K562 (cell line): ENCODE measurements around the gene SIGLEC11. TPM values are rescaled to one million over a fixed set of nuclear protein-coding genes. Genes with fewer than 3 reads are reported as not detected.

Experiments used
- CAMTA2 ChIP-seq: fragments of 250-450 bp; sonication (Bioruptor Pico); conservative IDR thresholded peaks from 2 replicates; pipeline ENCODE4 v1.5.1; 2022
- HDAC2 ChIP-seq: fragments of 450-650 bp; IDR thresholded peaks from 2 replicates; pipeline ENCODE4 v1.6.1; 2016; ENCODE audit warnings: mild to moderate bottlenecking
- LCOR ChIP-seq: sonication (generic); formaldehyde crosslinking; IDR thresholded peaks from 2 replicates; pipeline ENCODE4 v1.8.0; 2022; ENCODE audit warnings: mild to moderate bottlenecking, missing genetic modification reagents
- MBD2 ChIP-seq: sonication (generic); IDR thresholded peaks from 2 replicates; pipeline ENCODE4 v1.6.1; 2016; ENCODE audit warnings: low read depth, borderline replicate concordance
- NCOA1 ChIP-seq: fragments of 450-650 bp; IDR thresholded peaks from 2 replicates; pipeline ENCODE4 v1.6.1; 2016; ENCODE audit warnings: low read depth
- NFE2 ChIP-seq: IDR thresholded peaks from 2 replicates; pipeline ENCODE4 v1.6.1; 2014; ENCODE audit warnings: antibody characterized with exemption, low read depth
- NFIC ChIP-seq: fragments of 450-650 bp; IDR thresholded peaks from 2 replicates; pipeline ENCODE4 v1.6.1; 2017; ENCODE audit warnings: mild to moderate bottlenecking, inconsistent platforms
- NR3C1 ChIP-seq: sonication (generic); formaldehyde crosslinking; IDR thresholded peaks from 2 replicates; pipeline ENCODE4 v1.8.1; 2022; ENCODE audit warnings: missing genetic modification reagents
- PCBP1 ChIP-seq: fragments of 200-400 bp; formaldehyde crosslinking; IDR thresholded peaks from 2 replicates; pipeline ENCODE4 v1.6.1; 2018; ENCODE audit warnings: mild to moderate bottlenecking, low read depth, low read length; ENCODE audit not compliant: poor library complexity, severe bottlenecking
- PHTF2 ChIP-seq: fragments of 250-450 bp; sonication (Bioruptor Pico); IDR thresholded peaks from 2 replicates; pipeline ENCODE4 v1.5.0; 2021; ENCODE audit warnings: mild to moderate bottlenecking
- POLR2B ChIP-seq: fragments of 450-650 bp; IDR thresholded peaks from 2 replicates; pipeline ENCODE4 v1.6.1; 2018; ENCODE audit warnings: low read depth; ENCODE audit not compliant: partially characterized antibody
- PRDM10 ChIP-seq: fragments of 450-650 bp; IDR thresholded peaks from 2 replicates; pipeline ENCODE4 v1.6.1; 2018; ENCODE audit not compliant: partially characterized antibody
- RBM39 ChIP-seq: fragments of 200-400 bp; formaldehyde crosslinking; optimal IDR thresholded peaks from 2 replicates; pipeline ENCODE3; 2018; ENCODE audit warnings: low read depth, low read length
- RCOR1 ChIP-seq, 2 experiments: IDR thresholded peaks; 2 replicates each; pipeline ENCODE4 v1.6.1; 2012; ENCODE audit warnings: low read depth in 2 of 2, low read length in 2 of 2, borderline replicate concordance in 1 of 2, improper control_type of control experiment in 1 of 2
- TCF3 ChIP-seq: sonication (generic); formaldehyde crosslinking; IDR thresholded peaks from 2 replicates; pipeline ENCODE4 v1.4.0; 2020; ENCODE audit warnings: mild to moderate bottlenecking, missing genetic modification reagents
- TCF7L2 ChIP-seq: fragments of 150-350 bp; IDR thresholded peaks from 2 replicates; pipeline ENCODE4 v1.6.1; 2016; ENCODE audit warnings: low read depth, mild to moderate bottlenecking, low read length, moderate library complexity
- U2AF2 ChIP-seq: fragments of 200-400 bp; formaldehyde crosslinking; optimal IDR thresholded peaks from 2 replicates; pipeline ENCODE3; 2017; ENCODE audit warnings: low read depth, mild to moderate bottlenecking, low read length
- ZNF124 ChIP-seq: sonication (generic); formaldehyde crosslinking; IDR thresholded peaks from 2 replicates; pipeline ENCODE4 v1.8.1; 2022; ENCODE audit warnings: missing genetic modification reagents
- ZNF24 ChIP-seq: fragments of 450-650 bp; IDR thresholded peaks from 2 replicates; pipeline ENCODE4 v1.6.1; 2016
- ZNF277 ChIP-seq: fragments of 250-450 bp; sonication (Bioruptor Pico); IDR thresholded peaks from 2 replicates; pipeline ENCODE4 v1.8.0; 2022; ENCODE audit warnings: inconsistent platforms, mild to moderate bottlenecking, moderate library complexity, borderline replicate concordance
- ZNF316 ChIP-seq: fragments of 450-650 bp; IDR thresholded peaks from 2 replicates; pipeline ENCODE4 v1.6.1; 2016
- polyA plus RNA-seq, 8 experiments: library from polyadenylated mRNA; depleted of rRNA in 4 of 8; stranded (reverse) in 5 of 8; unstranded in 3 of 8; fragments of >200 nt; fragmentation: Nextera tagmentation in 2 of 8; fragmentation: Illumina TruSeq in 1 of 8; extraction: Ambion mirVana in 2 of 8; extraction: Trizol in 1 of 8; gene quantifications; 2 replicates each; pipeline versions ENCODE4 v1.2.1 to v1.2.3, GENCODE V29; 2011 to 2014; ENCODE audit warnings: inconsistent platforms in 1 of 8, missing spikeins in 1 of 8
- total RNA-seq, 7 experiments: library from RNA; depleted of rRNA in 6 of 7; stranded (reverse); fragments of >200 nt in 6 of 7; fragmentation: Illumina TruSeq in 2 of 7; extraction: Trizol in 2 of 7; gene quantifications; 2 replicates each; pipeline versions ENCODE4 v1.2.1 to v1.2.3, GENCODE V29; 2011 to 2021; ENCODE audit warnings: low replicate concordance in 1 of 7
- TF ChIP-seq, protein P1 (sequence below): fragments of 250-450 bp; sonication (Bioruptor Pico); IDR thresholded peaks from 2 replicates; pipeline ENCODE4 v1.5.0; 2020; ENCODE audit warnings: mild to moderate bottlenecking, borderline replicate concordance
- TF ChIP-seq, protein P2 (sequence below): fragments of 450-650 bp; formaldehyde crosslinking; IDR thresholded peaks from 2 replicates; pipeline ENCODE4 v1.4.0; 2020; ENCODE audit warnings: mild to moderate bottlenecking, moderate library complexity

SIGLEC11 gene
- total and polyA plus RNA-seq, 9 of the 15 experiments (the other 6 are each of a cell fraction or from before 2014, with no cell fraction given) = not detected

DNA sequence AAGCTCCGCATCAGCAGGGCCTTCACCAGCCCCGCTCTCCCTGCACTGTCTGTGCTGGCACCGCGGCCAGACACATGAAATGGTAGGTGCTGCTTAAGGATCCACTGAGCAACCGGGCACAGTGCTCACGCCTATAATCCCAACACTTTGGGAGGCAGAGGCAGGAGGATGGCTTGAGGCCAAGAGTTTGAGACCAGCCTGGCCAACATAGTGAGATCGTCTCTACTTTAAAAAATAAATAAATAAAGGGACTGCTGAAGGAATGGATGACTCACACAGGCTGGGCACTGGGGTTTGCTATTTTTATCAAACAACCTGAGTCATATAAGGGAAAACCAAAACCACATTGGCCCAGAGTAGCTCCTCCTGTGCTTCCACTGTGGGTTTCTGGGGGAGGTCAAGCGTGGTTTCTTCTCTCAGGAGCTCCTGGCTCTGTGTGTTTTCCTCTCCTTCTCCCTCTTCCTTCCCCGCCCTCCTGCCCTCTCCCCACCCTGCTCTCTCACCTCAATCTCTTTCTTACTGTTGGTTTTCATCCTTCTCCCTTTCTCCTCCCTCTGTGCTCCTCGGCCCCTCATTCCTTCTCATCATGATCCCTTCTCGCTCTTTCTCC, 42.9 kb upstream of the SIGLEC11 start (continued):
- TF ChIP-seq PCBP1 (no peak), LCOR (CRISPR knock-in tag) (no peak), MBD2 (no peak), PRDM10 (peak; percentile 81), RBM39 (no peak), ZNF316 (no peak), ZNF24 (no peak), HDAC2 (no peak), NCOA1 (no peak), TCF7L2 (no peak), PHTF2 (CRISPR knock-in tag) (no peak), RCOR1 (IDR thresholded peaks at IDR 0.05; ENCODE audit: borderline replicate concordance in 1 of 2, low read depth in 2 of 2, low read length in 2 of 2) (0 out of 4 replicates have a peak, but pooled peaks of 1 of the 2 experiments have one; percentile 16), CAMTA2 (CRISPR knock-in tag) (no peak), U2AF2 (no peak), POLR2B (no peak), ZNF277 (no peak), TCF3 (CRISPR knock-in tag) (no peak; the same call in 1 of the 2 replicates), NFE2 (peak; percentile 71), ZNF124 (no peak), NR3C1 (CRISPR knock-in tag) (no peak), NFIC (peak; percentile 75)
- TF ChIP-seq, protein P1, sequence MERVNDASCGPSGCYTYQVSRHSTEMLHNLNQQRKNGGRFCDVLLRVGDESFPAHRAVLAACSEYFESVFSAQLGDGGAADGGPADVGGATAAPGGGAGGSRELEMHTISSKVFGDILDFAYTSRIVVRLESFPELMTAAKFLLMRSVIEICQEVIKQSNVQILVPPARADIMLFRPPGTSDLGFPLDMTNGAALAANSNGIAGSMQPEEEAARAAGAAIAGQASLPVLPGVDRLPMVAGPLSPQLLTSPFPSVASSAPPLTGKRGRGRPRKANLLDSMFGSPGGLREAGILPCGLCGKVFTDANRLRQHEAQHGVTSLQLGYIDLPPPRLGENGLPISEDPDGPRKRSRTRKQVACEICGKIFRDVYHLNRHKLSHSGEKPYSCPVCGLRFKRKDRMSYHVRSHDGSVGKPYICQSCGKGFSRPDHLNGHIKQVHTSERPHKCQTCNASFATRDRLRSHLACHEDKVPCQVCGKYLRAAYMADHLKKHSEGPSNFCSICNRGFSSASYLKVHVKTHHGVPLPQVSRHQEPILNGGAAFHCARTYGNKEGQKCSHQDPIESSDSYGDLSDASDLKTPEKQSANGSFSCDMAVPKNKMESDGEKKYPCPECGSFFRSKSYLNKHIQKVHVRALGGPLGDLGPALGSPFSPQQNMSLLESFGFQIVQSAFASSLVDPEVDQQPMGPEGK = no peak
- TF ChIP-seq, protein P2, sequence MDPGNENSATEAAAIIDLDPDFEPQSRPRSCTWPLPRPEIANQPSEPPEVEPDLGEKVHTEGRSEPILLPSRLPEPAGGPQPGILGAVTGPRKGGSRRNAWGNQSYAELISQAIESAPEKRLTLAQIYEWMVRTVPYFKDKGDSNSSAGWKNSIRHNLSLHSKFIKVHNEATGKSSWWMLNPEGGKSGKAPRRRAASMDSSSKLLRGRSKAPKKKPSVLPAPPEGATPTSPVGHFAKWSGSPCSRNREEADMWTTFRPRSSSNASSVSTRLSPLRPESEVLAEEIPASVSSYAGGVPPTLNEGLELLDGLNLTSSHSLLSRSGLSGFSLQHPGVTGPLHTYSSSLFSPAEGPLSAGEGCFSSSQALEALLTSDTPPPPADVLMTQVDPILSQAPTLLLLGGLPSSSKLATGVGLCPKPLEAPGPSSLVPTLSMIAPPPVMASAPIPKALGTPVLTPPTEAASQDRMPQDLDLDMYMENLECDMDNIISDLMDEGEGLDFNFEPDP (CRISPR knock-in tag) = no peak
